IPS-11a (cell line): ENCODE results near the gene ATXN2L.
A peak's percentile ranks its signal among the peaks of the same experiment; 100 is the strongest.
"Not testable (repeated sequence)": the region's sequence is repeated elsewhere in the genome, so short reads cannot be mapped to it uniquely, and the experiment has no call there.

Source experiments
- H3K4me3 ChIP-seq: one replicate; pipeline ENCODE4 v1.5.1; 2013; ENCODE audit warnings: low read depth, low read length, control low read depth

ATXN2L gene

DNA sequence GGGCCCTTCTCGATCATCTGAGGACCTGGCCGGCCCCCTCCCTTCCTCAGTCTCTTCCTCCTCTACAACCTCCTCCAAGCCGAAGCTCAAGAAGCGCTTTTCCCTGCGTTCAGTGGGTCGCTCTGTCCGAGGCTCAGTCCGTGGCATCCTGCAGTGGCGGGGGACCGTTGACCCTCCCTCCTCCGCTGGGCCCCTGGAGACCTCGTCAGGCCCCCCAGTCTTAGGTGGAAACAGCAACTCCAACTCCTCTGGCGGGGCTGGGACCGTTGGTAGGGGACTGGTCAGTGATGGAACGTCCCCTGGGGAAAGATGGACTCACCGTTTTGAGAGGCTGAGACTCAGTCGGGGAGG is 43.6 kb downstream of the ATXN2L start:
- H3K4me3 ChIP-seq, result no peak overlapping the region

GRCh38 chr16:28867241-28867640 is 44.4 kb downstream of the ATXN2L start:
- H3K4me3 ChIP-seq, result no peak overlapping the region

GRCh38 chr16:28867646-28868045 is 44.8 kb downstream of the ATXN2L start:
- not testable (repeated sequence) for H3K4me3 ChIP-seq

- H3K4me3 ChIP-seq, result no peak overlapping the region
These were observed 46.4 kb downstream of the ATXN2L start for GRCh38 chr16:28869201-28869600.

GRCh38 chr16:28872952-28873351 is 50.2 kb downstream of the ATXN2L start:
- no peak overlapping the region for H3K4me3 ChIP-seq

- no peak overlapping the region for H3K4me3 ChIP-seq
These were observed 50.9 kb downstream of the ATXN2L start for GRCh38 chr16:28873543-28874201.

DNA sequence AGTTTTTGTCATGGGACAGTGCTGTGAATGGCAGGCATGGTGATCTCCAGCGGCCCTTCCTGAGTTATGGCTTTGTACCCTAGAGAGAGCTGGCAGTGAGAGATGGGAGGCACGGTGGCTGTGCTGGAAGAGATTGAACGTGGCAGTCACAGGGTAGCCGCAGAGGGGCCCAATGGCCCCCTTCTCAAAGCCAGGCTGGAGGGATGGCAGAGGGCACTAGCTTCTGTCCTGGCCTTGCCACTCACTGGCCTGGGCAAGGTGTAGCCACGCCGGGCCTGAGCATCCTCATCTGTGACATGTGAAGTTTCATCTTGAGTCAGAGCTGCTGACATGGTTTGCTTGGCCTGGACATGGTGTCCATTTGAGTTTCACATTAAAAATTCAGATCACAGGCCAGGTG is 51.6 kb downstream of the ATXN2L start:
- H3K4me3 ChIP-seq, result no peak overlapping the region

GRCh38 chr16:28875134-28876018 is 52.6 kb downstream of the ATXN2L start:
- H3K4me3 ChIP-seq, result no peak overlapping the region

- H3K4me3 ChIP-seq, result no peak overlapping the region
These were observed 53.3 kb downstream of the ATXN2L start for GRCh38 chr16:28876019-28876659.

- H3K4me3 ChIP-seq, result no peak overlapping the region
These were observed 54.3 kb downstream of the ATXN2L start for GRCh38 chr16:28876973-28877654.

DNA sequence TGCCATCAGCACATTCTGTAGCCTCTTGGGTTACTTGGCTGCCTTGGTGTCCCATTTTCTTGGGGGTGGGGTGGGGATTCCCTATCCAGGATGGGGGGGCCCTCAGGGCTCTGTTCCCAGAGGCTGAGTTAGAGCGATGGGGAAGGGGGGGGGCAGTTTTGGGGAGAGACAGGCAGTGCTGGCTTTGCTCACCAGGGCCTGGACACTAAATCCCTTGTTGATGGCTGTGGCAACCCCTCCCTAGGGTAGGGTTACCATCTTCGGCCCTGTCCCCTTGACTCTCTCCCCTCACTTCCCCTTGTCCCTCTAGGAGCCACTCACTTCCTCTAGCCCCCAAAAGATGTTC is 54.8 kb downstream of the ATXN2L start:
- no peak overlapping the region for H3K4me3 ChIP-seq

GRCh38 chr16:28878083-28878926 is 55.5 kb downstream of the ATXN2L start, which contains the start of gene ATP2A1:
Gene ATP2A1, plus strand, starts transcription at chr16:28878488. Its CDS starts 184 bp downstream, at chr16:28878672.
- H3K4me3 ChIP-seq, result peak within 1 kb of the TSS; percentile 56

GRCh38 chr16:28879261-28879840 is 56.6 kb downstream of the ATXN2L start:
- peak overlapping the region; percentile 56 for H3K4me3 ChIP-seq

- H3K4me3 ChIP-seq, result peak overlapping the region; percentile 56
These were observed 57.2 kb downstream of the ATXN2L start for GRCh38 chr16:28879841-28880588.

GRCh38 chr16:28880589-28880915 is 57.8 kb downstream of the ATXN2L start:
- peak overlapping the region; percentile 21 for H3K4me3 ChIP-seq

DNA sequence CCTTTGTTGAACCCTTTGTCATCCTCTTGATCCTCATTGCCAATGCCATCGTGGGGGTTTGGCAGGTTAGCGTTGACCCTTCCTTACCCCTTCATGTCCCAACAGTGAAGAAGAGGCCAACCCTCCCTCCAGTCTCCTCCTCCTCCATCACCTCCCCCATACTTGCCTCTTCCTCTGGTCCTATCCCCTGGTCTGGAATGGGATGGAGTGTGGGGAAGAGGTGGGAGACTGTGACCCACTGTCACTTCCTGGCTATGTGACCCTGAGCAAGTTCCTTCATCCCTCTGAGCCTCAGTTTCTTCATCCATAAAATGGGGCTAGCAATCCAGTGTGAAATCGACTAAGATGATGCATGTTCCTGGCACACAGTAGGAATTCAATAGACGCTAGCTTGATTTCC is 58.2 kb downstream of the ATXN2L start:
- no peak overlapping the region for H3K4me3 ChIP-seq

DNA sequence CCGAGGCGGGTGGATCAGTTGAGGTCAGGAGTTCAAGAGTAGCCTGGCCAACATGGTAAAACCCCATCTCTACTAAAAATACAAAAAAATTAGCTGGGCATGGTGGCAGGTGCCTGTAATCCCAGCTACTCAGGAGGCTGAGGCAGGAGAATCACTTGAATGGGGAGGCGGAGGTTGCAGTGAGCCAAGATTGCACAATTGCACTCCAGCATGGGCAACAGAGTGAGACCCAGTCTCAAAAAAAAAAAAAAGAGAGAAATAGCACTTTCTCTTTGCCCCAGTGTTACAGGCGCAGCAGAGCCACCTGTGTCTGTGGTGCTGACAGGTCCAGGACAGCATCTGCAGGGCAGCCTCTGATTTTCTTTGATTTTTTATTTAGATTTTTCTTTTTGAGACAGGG is 58.8 kb downstream of the ATXN2L start:
- H3K4me3 ChIP-seq, result not testable (repeated sequence)

GRCh38 chr16:28882551-28883160 is 59.9 kb downstream of the ATXN2L start:
- no peak overlapping the region for H3K4me3 ChIP-seq
